HG03039 (cell line): Measurements from ENCODE around the gene ARHGAP6.

ENCODE experiments used
- ATAC-seq: cut with Tn5 transposase; IDR thresholded peaks from one replicate; pipeline ENCODE4 v1.9.1; 2021; ENCODE audit warnings: mild to moderate bottlenecking, moderate library complexity; ENCODE audit not compliant: unreplicated experiment

Gene ARHGAP6

GRCh38 chrX:11407331-11408108, 258.2 kb downstream of the ARHGAP6 start:
- no peak for ATAC-seq

GRCh38 chrX:11406109-11406765, 259.5 kb downstream of the ARHGAP6 start:
- no peak for ATAC-seq

- no peak for ATAC-seq
These were observed 262.1 kb downstream of the ARHGAP6 start for GRCh38 chrX:11403631-11404030.

- ATAC-seq = no peak
These were observed 263.8 kb downstream of the ARHGAP6 start for GRCh38 chrX:11401966-11402365.

GRCh38 chrX:11399489-11400094, 266.1 kb downstream of the ARHGAP6 start:
- no peak for ATAC-seq

GRCh38 chrX:11398785-11399184, 266.9 kb downstream of the ARHGAP6 start:
- no peak for ATAC-seq

GRCh38 chrX:11398139-11398538, 267.6 kb downstream of the ARHGAP6 start:
- ATAC-seq = no peak

GRCh38 chrX:11397680-11398079, 268.0 kb downstream of the ARHGAP6 start:
- ATAC-seq = peak; percentile 62

GRCh38 chrX:11395859-11396258, 269.9 kb downstream of the ARHGAP6 start:
- no peak for ATAC-seq

- no peak for ATAC-seq
These were observed 271.6 kb downstream of the ARHGAP6 start for GRCh38 chrX:11393949-11394654.

GRCh38 chrX:11386812-11387211, 278.9 kb downstream of the ARHGAP6 start:
- ATAC-seq = no peak

GRCh38 chrX:11386001-11386523, 279.7 kb downstream of the ARHGAP6 start:
- no peak for ATAC-seq

GRCh38 chrX:11382930-11383329, 282.8 kb downstream of the ARHGAP6 start:
- ATAC-seq = no peak

GRCh38 chrX:11381464-11381863, 284.3 kb downstream of the ARHGAP6 start:
- ATAC-seq = peak; percentile 70

GRCh38 chrX:11380187-11380844, 285.4 kb downstream of the ARHGAP6 start:
- ATAC-seq = no peak

GRCh38 chrX:11376163-11376562, 289.6 kb downstream of the ARHGAP6 start:
- no peak for ATAC-seq

GRCh38 chrX:11375614-11376119, 290.1 kb downstream of the ARHGAP6 start:
- no peak for ATAC-seq

- no peak for ATAC-seq
These were observed 291.1 kb downstream of the ARHGAP6 start for GRCh38 chrX:11374570-11374969.

GRCh38 chrX:11371106-11371505, 294.6 kb downstream of the ARHGAP6 start:
- ATAC-seq = no peak
